HG02943 (cell line): ENCODE data around the gene SYDE1.
"Not testable (repeated sequence)": the region's sequence is repeated elsewhere in the genome, so short reads cannot be mapped to it uniquely, and the experiment has no call there.

Experiments used
- ATAC-seq: cut with Tn5 transposase; IDR thresholded peaks from one replicate; pipeline ENCODE4 v1.9.1; 2021; ENCODE audit warnings: mild to moderate bottlenecking, low read depth, moderate library complexity; ENCODE audit not compliant: unreplicated experiment

SYDE1 gene, protein sequence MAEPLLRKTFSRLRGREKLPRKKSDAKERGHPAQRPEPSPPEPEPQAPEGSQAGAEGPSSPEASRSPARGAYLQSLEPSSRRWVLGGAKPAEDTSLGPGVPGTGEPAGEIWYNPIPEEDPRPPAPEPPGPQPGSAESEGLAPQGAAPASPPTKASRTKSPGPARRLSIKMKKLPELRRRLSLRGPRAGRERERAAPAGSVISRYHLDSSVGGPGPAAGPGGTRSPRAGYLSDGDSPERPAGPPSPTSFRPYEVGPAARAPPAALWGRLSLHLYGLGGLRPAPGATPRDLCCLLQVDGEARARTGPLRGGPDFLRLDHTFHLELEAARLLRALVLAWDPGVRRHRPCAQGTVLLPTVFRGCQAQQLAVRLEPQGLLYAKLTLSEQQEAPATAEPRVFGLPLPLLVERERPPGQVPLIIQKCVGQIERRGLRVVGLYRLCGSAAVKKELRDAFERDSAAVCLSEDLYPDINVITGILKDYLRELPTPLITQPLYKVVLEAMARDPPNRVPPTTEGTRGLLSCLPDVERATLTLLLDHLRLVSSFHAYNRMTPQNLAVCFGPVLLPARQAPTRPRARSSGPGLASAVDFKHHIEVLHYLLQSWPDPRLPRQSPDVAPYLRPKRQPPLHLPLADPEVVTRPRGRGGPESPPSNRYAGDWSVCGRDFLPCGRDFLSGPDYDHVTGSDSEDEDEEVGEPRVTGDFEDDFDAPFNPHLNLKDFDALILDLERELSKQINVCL

DNA sequence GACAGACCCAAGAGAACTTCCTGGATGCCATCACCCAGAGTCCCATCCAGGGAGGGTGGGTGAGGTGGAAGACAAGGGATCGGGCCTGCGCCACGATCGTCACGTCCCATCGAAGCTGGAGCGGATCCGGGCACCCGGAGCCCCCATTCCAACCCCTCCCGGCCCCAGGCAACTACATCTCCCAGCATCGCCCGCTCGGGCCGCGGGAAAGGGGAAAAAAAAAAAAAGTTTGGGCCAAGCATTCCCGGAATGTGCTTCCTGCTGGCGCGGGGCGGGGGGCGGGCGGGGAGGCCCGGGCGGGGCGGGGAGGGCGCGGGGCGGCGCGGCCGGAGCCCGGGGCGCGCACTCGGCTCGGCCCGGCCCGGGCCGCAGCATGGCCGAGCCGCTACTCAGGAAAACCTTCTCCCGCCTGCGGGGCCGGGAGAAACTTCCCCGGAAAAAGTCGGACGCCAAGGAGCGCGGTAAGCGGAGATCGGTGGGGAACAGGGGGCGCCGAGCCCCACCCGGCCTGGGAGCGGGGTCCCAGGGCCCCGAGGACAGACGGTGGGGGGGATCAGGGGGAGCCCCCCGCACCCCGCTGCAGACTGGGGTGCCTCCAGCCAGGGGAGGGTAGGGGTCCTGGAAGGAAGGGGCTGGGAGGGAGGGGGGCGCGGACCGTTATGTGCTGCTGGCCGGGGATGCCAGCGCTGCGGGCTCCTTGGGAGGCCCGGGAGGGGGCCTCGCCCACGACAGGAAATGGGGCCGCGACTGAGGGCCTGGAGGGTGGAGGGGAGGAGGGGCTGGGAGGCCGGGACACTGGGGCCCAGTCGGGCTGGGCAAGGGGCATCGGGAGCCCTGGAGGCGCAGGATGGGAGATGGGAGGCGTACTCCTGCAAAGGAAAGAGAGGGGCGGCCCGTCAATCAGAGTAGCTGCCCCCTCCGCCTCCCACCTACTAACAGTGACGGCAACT is at the start of gene SYDE1:
TSS of gene SYDE1 (plus strand) at position 341 of the 950 bp plus-strand sequence. CDS start at position 374, 33 bp downstream.
- ATAC-seq, result no peak

DNA sequence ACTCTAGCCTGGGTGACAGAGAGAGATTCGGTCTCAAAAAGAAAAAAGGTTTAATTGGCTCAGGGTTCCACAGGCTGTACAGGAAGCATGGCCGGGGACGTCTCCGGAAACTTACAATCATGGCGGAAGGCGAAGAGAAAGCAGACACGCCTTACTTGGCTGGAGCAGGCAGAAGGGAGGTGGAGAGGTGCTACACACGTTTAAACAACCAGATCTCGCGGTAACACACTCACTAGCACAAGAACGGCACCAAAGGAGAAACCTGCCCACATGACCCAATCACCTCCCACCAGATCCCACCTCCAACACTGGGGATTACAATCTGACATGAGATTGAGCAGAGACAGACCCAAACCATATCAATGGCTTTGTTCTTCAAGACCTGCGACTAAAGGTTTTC is 45.2 kb upstream of the SYDE1 start:
- no peak for ATAC-seq

DNA sequence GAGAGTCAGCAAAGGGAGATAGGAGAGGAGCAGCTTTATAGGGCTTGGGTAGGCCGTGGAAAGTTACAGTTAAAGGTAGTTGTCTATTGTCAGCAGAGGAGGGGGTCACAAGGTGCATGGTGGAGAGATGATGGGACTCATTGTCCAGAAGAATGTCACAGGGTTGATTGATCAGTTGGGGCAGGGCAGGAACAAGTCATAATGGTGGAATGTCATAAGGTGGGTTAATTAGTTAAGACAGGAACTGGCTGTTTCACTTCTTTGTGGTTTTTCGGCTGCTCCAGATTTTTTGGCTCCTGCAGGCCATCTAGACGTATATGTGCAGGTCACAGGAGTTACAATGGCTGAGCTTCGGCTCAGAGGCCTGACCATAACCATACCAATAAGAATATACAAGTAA is 36.8 kb upstream of the SYDE1 start:
- not testable (repeated sequence) for ATAC-seq

DNA sequence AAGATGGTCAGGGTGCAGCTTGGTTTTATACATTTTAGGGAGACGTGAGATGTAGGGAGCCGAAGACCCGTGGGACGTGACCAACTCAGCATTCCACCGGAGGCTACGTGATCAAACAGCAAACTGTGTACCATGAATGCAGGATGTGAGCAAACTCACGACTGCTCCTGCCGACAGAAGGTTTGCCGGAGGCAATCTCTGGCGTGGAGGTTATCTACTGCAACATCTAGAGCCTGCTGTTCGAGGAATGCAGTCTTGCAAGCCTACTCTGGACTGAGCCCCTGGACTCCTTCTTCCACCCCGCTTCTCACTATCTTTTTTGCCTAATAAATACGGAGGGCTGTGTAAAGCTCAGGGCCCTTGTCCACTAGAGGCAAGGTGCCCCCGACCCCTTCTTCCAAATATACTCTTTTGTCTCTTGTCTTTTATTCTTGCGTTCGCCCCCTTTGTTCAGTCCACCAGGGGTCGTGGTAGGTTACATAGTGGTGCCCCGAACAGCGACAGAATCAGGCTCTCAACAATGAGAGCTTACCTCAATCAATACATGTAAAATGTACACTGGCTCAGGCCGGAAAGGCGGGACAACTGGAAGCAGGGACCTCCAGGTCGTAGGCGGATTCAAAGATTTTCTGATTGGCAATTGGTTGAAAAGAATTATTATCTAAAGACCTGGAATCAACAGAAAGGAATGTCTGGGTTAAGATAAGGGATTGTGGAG is 34.1 kb upstream of the SYDE1 start:
- no peak for ATAC-seq

DNA sequence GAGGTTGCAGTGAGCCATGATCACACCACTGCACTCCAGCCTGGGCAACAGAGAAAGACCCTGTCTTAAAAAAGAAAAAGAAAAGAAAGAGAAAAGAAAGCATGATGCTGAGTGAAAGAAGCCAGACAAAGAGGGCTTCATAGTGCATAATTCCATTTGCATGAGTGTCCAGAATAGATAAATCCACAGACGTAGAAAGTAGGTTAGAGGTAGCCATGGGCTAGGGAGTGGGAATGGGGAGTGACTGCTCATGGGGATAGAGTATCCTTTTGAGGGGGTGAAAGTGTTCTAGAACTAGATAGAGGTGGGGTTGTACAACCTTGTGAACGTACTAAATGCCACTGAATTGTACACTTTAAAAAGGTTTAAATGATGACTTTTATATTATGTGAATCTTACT is 32.8 kb upstream of the SYDE1 start:
- no peak for ATAC-seq

DNA sequence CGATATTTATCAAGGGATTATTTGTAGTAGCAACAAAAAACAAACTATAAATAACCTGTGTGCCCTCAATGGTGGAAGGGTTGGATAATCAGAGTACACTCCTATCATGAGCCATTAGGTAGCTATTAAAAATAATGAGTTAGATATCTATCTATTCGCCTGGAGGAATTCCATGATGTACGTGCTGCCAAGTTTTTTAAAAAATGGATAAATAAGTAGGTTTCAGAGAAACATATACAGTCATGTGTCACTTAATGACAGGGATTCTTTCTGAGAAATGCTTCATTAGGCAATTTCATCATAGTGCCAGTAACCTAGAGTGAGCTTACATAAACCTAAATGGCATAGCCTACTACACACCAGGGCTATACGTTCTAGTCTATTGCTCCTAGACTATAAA is 31.4 kb upstream of the SYDE1 start:
- ATAC-seq, result no peak

DNA sequence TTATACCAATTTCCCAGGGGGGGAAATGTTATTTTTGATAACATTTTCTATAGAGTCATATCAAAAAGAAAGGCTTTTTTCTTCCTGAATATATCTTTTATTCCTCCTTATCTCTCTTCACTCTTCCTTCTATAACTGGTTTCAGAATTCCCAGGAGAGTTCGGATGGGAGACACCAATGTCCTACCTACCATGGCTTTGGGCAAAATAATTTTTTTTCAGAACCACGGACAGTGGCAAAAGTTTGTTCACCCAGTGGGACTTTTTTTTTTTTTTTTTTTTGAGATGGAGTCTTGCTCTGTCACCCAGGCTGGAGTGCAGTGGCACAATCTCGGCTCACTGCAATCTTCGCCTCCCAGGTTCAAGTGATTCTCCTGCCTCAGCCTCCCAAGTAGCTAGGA is 27.2 kb upstream of the SYDE1 start:
- not testable (repeated sequence) for ATAC-seq

DNA sequence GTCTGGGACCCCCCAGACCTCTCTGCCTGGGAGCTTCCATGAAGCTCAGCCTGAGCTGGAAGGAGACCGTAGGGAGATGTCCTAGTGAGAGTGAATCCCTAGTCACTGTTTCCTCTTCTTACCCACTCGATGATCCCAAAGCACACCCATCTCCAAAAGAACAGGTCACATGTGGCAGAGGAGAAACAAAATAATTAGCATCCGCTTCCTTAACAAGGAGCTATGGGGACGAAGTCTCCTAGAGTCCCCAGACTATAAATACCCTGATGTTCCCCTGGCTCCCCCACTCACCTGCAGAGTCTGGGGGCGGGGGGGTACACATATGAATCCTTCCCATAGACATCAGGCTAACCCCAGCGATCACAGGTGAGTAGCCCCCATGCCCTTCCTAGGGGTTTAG is 25.3 kb upstream of the SYDE1 start, which contains the start of gene OR1I1:
TSS of gene OR1I1 (plus strand) at position 301 of the 400 bp plus-strand sequence. CDS start 4,855 bp downstream, outside the sequence.
- ATAC-seq, result no peak

DNA sequence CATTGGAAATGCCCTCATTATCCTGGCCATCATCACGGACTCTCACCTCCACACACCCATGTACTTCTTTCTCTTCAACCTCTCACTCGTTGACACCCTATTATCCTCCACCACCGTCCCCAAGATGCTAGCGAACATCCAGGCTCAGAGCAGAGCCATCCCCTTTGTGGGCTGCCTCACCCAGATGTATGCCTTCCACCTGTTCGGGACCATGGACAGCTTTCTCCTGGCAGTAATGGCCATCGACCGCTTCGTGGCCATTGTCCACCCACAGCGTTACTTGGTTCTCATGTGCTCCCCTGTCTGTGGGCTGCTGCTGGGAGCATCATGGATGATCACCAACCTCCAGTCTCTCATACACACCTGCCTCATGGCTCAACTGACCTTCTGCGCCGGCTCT is 20.0 kb upstream of the SYDE1 start:
- no peak for ATAC-seq

DNA sequence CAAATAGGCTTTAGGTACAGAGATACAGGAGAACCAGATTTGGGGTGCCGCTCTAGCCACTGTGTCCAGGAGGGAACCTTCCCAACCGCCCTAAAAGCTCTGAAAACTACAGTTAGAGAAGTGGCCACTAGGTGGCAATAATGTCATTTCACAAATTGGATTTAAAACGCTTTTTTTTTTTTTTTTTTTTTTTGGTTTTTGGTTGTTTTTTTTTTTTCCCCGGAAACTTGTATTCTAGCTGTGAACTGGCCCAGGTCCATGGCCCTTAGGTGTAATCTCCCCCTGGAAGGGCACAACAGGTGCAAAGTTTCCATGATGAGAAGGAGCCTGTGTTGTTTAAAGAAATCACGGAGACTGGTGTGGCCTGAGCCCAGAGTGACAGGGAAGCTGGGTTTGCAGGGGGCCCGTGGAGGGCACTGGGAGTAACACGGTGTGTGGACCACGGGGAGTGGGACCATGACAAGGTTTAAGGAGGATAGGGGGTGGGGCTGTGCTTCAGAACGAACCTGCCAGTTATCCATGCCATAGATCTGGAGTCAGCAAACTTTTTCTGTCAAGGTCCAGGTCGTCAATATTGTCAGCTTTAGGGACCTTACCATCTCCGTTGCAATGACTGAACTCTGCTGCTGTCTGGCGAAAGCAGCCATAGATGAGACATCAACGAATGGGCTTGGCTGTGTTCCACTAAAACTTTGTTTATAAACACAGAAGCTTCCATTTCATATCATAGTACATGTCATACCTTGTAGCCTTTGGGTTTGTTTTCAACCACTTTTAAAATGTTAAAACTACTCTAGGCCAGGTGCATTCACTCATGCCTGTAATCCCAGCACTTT is 15.1 kb upstream of the SYDE1 start:
- no peak for ATAC-seq

DNA sequence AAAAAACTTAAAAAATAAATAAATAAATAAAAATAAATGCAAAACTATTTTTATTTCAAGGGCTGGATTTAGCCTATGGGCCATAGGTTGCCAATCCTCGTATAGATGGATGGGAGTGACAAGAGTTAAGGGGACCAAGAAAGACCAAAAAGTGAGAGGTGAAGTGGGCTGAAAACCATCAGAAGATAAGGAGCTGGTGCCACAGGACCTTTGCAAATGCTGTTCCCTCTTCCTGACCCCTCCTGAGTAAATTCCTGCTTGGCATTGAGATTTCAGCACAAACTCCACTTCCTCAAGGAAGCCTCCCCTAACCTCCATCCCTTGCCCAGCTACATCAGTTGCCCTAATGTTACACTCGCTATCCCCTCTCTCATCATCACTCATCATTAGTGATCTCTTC is 14.2 kb upstream of the SYDE1 start:
- no peak for ATAC-seq

DNA sequence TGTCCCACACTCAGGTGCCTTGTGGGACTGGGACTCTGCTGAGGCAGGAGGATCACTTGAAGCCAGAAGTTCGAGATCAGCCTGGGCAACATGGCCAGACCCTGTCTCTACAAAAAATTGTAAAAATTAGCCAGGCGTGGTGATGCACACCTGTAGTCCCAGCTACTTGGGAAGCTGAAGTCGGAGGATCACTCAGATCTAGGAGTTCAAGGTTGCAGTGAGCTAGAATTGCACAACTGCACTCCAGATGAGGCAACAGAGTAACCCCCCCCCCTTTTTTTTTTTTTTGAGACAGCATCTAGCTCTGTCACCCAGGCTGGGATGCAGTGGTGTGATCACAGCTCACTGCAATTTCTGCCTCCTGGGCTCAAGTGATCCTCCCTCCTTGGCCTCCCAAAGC is 11.0 kb upstream of the SYDE1 start:
- no peak for ATAC-seq

DNA sequence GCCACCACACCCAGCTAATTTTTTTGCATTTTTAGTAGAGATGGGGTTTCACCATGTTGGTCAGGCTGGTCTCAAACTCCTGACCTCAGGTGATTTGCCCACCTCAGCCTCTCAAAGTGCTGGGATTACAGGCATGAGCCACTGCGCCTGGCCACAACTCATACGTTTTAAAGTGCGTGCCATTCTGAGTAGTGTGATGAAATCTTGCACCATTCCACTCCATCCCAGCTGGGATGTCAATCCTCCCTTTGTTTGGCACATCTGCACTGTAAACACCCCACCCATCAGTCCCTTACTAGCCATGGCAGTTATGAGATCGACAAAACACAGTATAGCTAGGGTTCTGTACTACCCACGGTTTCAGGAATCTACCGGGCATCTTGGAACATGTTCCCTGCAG is 9.2 kb upstream of the SYDE1 start:
- ATAC-seq, result not testable (repeated sequence)

DNA sequence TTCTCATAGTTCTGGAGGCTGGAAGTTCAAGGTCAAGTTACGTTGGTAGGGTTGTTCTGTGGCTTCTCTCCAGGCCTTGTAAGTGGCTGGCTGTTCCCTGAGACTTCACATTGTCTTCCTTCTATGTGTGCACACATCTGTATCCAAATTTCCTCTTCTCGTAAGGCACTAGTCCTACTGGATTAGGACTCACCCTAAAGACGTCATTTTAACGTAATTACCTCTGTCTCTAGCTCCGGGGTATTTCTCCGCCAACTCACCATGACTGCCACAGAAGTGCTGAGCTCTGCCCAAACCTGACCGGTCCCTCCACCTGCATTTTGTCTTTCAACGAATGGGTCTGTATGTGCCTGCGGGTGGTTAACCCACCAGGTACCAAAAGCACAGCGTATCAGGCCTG is 8.7 kb upstream of the SYDE1 start:
- ATAC-seq, result no peak

DNA sequence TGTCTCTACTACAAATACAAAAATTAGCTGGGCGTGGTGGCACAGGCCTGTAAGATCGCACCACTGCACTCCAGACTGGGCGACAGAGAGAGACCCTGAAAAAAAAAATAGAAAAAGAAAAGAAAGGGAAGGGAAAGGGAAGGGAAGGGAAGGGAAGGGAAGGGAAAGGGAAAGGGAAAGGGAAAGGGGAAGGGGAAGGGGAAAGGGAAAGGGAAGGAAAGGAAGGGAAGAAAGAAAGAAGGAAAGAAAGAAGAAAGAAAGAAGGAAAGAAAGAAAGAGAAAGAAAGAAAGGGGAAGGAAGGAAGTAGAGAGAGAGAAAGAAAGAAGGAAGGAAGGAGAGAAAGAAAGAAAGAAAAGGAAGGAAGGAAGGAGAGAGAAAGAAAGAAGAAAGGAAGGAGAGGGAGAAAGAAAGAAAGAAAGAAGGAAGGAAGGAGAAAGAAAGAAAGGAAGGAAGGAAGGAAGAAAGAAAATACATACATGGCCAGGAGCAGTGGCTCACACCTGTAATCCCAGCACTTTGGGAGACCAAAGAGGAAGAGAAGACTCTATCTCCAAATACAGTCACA is 8.1 kb upstream of the SYDE1 start:
- ATAC-seq, result no peak

DNA sequence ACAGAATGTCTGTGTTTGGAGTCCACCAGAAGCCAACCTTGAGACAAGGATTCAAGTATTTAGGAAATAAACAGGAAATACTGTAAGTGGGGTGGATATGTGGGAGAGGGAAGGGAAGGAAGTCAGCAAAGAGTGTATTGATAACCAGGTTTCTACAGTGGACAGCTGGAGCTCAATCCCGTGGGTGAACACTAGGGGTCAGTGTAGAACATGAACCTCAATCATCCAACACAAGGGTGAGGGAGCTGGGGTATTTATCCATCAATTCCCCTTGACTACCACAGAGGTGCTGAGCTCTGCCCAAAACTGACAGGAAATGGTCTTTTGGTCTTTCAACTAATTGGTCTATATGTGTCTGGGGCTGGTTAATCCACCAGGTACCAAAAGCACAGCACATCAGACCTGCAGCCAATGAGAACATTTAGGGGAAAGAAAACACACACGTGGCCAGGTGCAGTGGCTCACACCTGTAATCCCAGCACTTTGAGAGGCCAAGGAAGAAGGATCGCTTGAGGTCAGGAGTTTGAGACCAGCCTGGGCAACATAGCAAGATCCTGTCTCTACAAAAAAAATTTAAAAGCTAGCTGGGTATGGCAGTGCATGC is 5.6 kb upstream of the SYDE1 start:
- ATAC-seq, result no peak

DNA sequence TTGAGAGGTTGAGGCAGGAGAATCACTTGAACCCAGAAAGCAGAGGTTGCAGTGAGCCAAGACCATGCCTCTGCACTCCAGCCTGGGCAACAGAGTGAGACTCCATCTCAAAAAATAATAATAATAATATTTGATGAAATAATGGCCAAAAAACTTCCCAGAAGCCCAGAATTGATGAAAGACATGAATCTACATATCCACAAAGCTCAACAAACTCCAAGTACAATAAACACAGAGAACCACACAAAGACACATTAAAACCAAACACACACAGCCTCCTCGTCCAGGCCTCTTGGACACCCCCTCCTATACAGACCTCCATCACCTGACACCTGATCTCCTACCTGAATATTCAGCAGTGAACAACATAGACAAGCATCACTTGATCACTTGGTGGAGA is 3.2 kb upstream of the SYDE1 start:
- no peak for ATAC-seq

DNA sequence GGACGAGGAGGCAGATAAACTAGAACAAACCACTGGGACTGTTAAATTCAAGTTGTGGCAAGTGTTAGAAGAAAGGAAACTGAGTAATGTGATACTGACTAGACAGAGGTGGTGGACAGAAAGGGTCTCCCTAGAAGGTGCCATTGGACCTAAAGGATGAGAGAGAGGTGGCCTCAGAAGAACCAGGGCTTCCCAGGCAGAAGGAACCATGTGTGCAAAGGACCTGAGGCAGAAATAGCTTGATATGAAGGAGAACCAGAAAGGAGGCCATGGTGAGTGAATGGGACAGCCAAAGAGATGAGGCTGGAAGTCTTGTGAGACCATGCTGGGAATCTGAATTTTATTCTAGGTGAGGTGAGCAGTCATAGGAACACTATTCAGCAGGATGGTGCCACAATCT is 2.8 kb upstream of the SYDE1 start:
- no peak for ATAC-seq
